KMS-11 (cell line): Measurements from ENCODE around the gene ANKRD13D.

ENCODE experiments used
- H2AFZ ChIP-seq: fragments of 200-600 bp; sonication (generic); 2 replicates; pipeline ENCODE4 v1.6.1; 2016; ENCODE audit warnings: antibody characterized with exemption, mixed run types, low read depth
- H3K27ac ChIP-seq: fragments of 200-600 bp; sonication (generic); 2 replicates; pipeline ENCODE4 v1.6.1; 2016; ENCODE audit warnings: mild to moderate bottlenecking, mixed run types
- H3K27me3 ChIP-seq: fragments of 200-600 bp; sonication (generic); 2 replicates; pipeline ENCODE4 v1.6.1; 2017; ENCODE audit warnings: mild to moderate bottlenecking, low read depth, mixed run types, moderate library complexity; ENCODE audit not compliant: insufficient read depth
- H3K36me3 ChIP-seq: fragments of 200-600 bp; sonication (generic); 2 replicates; pipeline ENCODE4 v1.6.1; 2017; ENCODE audit warnings: mild to moderate bottlenecking, mixed run types; ENCODE audit not compliant: insufficient read depth
- H3K4me1 ChIP-seq: fragments of 200-600 bp; sonication (generic); 2 replicates; pipeline ENCODE4 v1.6.1; 2016; ENCODE audit warnings: mild to moderate bottlenecking, low read depth, mixed run types; ENCODE audit not compliant: poor library complexity, severe bottlenecking
- H3K4me2 ChIP-seq: fragments of 200-600 bp; sonication (generic); 2 replicates; pipeline ENCODE4 v1.7.0; 2016; ENCODE audit warnings: mild to moderate bottlenecking, mixed run types
- H3K4me3 ChIP-seq: fragments of 200-600 bp; sonication (generic); IDR thresholded peaks from 2 replicates; pipeline ENCODE4 v1.6.1; 2017; ENCODE audit warnings: low read depth, low read length, mixed read lengths; ENCODE audit not compliant: insufficient read depth
- H3K79me2 ChIP-seq: fragments of 200-600 bp; sonication (generic); 2 replicates; pipeline ENCODE4 v1.6.1; 2016; ENCODE audit warnings: low read depth, mixed run types; ENCODE audit not compliant: insufficient read depth
- H3K9ac ChIP-seq: fragments of 200-600 bp; sonication (generic); 2 replicates; pipeline ENCODE4 v1.6.1; 2016; ENCODE audit warnings: mild to moderate bottlenecking, mixed run types
- H4K20me1 ChIP-seq: fragments of 200-600 bp; sonication (generic); 2 replicates; pipeline ENCODE4 v1.6.1; 2016; ENCODE audit warnings: mild to moderate bottlenecking, mixed run types; ENCODE audit not compliant: insufficient read depth
- CTCF ChIP-seq: fragments of 200-600 bp; sonication (generic); conservative IDR thresholded peaks from 2 replicates; pipeline ENCODE4 v1.6.1; 2017; ENCODE audit warnings: low read depth, mild to moderate bottlenecking, antibody characterized with exemption, low read length, moderate library complexity, mixed read lengths

The ANKRD13D gene

GRCh38 chr11:67287355-67288197 lies 1.5 kb upstream of the ANKRD13D start:
- Histone ChIP-seq H3K4me2 (peak overlapping the region; percentile 83), H3K9ac (peak overlapping the region; percentile 97), H3K4me1 (peaks cover 27% of the 10 kb centered on the region), H3K27ac (peak overlapping the region; percentile 100), H3K36me3 (0 out of 2 replicates have a peak, but pooled peaks cover 2% of the 10 kb centered on the region), H3K27me3 (no peaks in the 10 kb centered on the region), H4K20me1 (no peaks in the 10 kb centered on the region), H2AFZ (peak overlapping the region; percentile 45; the same call in 1 of the 2 replicates), H3K79me2 (peaks cover 16% of the 10 kb centered on the region), H3K4me3 (no peak overlapping the region)
- TF ChIP-seq CTCF, result no peak

GRCh38 chr11:67288198-67288451 lies 978 bp upstream of the ANKRD13D start:
- peaks cover 27% of the 10 kb centered on the region for H3K4me1 ChIP-seq
- H3K4me3 ChIP-seq, result no peak overlapping the region
- H3K9ac ChIP-seq, result peak overlapping the region; percentile 97
- no peaks in the 10 kb centered on the region for H3K27me3 ChIP-seq
- 0 out of 2 replicates have a peak, but pooled peaks cover 6% of the 10 kb centered on the region for H3K36me3 ChIP-seq
- H3K27ac ChIP-seq, result peak overlapping the region; percentile 100
- H3K79me2 ChIP-seq, result peaks cover 16% of the 10 kb centered on the region
- H2AFZ ChIP-seq, result peak overlapping the region; percentile 45; the same call in 1 of the 2 replicates
- no peaks in the 10 kb centered on the region for H4K20me1 ChIP-seq
- TF ChIP-seq CTCF, result no peak
- H3K4me2 ChIP-seq, result peak overlapping the region; percentile 83

- no peaks in the 10 kb centered on the region for H4K20me1 ChIP-seq
- H3K4me1 ChIP-seq, result peaks cover 27% of the 10 kb centered on the region
- peaks cover 16% of the 10 kb centered on the region for H3K79me2 ChIP-seq
- 0 out of 2 replicates have a peak, but pooled peaks cover 6% of the 10 kb centered on the region for H3K36me3 ChIP-seq
- peak overlapping the region; percentile 97 for H3K9ac ChIP-seq
- H3K4me3 ChIP-seq, result no peak overlapping the region
- no peak for TF ChIP-seq CTCF
- H3K4me2 ChIP-seq, result peak overlapping the region; percentile 83
- H2AFZ ChIP-seq, result peak overlapping the region; percentile 45; the same call in 1 of the 2 replicates
- H3K27me3 ChIP-seq, result no peaks in the 10 kb centered on the region
- H3K27ac ChIP-seq, result peak overlapping the region; percentile 100
These were observed 464 bp upstream of the ANKRD13D start for GRCh38 chr11:67288452-67289225.

GRCh38 chr11:67289651-67290479 lies 762 bp downstream of the ANKRD13D start:
- H3K4me1 ChIP-seq, result peaks cover 27% of the 10 kb centered on the region
- no peaks in the 10 kb centered on the region for H3K27me3 ChIP-seq
- H3K27ac ChIP-seq, result peak overlapping the region; percentile 26; the same call in 1 of the 2 replicates
- peak overlapping the region; percentile 97 for H3K4me2 ChIP-seq
- no peaks in the 10 kb centered on the region for H4K20me1 ChIP-seq
- 0 out of 2 replicates have a peak, but pooled peaks cover 6% of the 10 kb centered on the region for H3K36me3 ChIP-seq
- no peak for TF ChIP-seq CTCF
- peaks cover 16% of the 10 kb centered on the region for H3K79me2 ChIP-seq
- H3K4me3 ChIP-seq, result no peak overlapping the region
- H3K9ac ChIP-seq, result peak overlapping the region; percentile 52; the same call in 1 of the 2 replicates
- no peak overlapping the region; the same call in 1 of the 2 replicates for H2AFZ ChIP-seq
